Ureter (tissue), 1 donor: ENCODE data around the gene TFEB. TPM values are rescaled to one million over a fixed set of nuclear protein-coding genes. Genes with fewer than 3 reads are reported as not detected.

Experiments used
- DNase-seq: peaks from one replicate; pipeline ENCODE4 v3.0.0-alpha.2; 2020; ENCODE audit warnings: low spot score
- total RNA-seq: library from RNA; stranded (reverse); gene quantifications from one replicate; pipeline ENCODE4 v1.2.4, GENCODE V29; 2023
- donor health status: DM: yes; HTN: yes; CAD: no.

The TFEB gene
- total RNA-seq, 1 donor from 2014 or later = 29.4 TPM

- no peak for DNase-seq
These were observed 3.6 kb upstream of the TFEB start for GRCh38 chr6:41739041-41739440.

- DNase-seq = no peak
These were observed 2.3 kb upstream of the TFEB start for GRCh38 chr6:41737591-41738130.

GRCh38 chr6:41736800-41737555 is 1.6 kb upstream of the TFEB start:
- no peak for DNase-seq

GRCh38 chr6:41736186-41736733 is 852 bp upstream of the TFEB start:
- no peak for DNase-seq

GRCh38 chr6:41734666-41735426 is 562 bp downstream of the TFEB start:
- peak; percentile 88 for DNase-seq

GRCh38 chr6:41733707-41734665 is 1.4 kb downstream of the TFEB start:
- DNase-seq = peak; percentile 78

GRCh38 chr6:41733360-41733706 is 2.1 kb downstream of the TFEB start:
- DNase-seq = no peak

GRCh38 chr6:41732591-41733359 is 2.6 kb downstream of the TFEB start:
- DNase-seq = no peak

GRCh38 chr6:41732149-41732548 is 3.3 kb downstream of the TFEB start:
- DNase-seq = no peak

- DNase-seq = no peak
These were observed 3.8 kb downstream of the TFEB start for GRCh38 chr6:41731561-41732086.

- DNase-seq = no peak
These were observed 4.6 kb downstream of the TFEB start for GRCh38 chr6:41730531-41731436.

- DNase-seq = no peak
These were observed 5.8 kb downstream of the TFEB start for GRCh38 chr6:41729624-41730023.

- no peak for DNase-seq
These were observed 6.5 kb downstream of the TFEB start for GRCh38 chr6:41728954-41729353.

GRCh38 chr6:41728073-41728936 is 7.1 kb downstream of the TFEB start:
- no peak for DNase-seq

GRCh38 chr6:41727705-41728072 is 7.7 kb downstream of the TFEB start:
- no peak for DNase-seq

- DNase-seq = no peak
These were observed 8.5 kb downstream of the TFEB start for GRCh38 chr6:41726876-41727275.

- DNase-seq = no peak
These were observed 10.6 kb downstream of the TFEB start for GRCh38 chr6:41724586-41725501.

GRCh38 chr6:41724228-41724580 is 11.2 kb downstream of the TFEB start:
- DNase-seq = no peak
